Measurements from ENCODE around the gene NAIF1.
"Not testable (repeated sequence)": the region's sequence is repeated elsewhere in the genome, so short reads cannot be mapped to it uniquely, and the experiment has no call there.

NAIF1 gene

DNA sequence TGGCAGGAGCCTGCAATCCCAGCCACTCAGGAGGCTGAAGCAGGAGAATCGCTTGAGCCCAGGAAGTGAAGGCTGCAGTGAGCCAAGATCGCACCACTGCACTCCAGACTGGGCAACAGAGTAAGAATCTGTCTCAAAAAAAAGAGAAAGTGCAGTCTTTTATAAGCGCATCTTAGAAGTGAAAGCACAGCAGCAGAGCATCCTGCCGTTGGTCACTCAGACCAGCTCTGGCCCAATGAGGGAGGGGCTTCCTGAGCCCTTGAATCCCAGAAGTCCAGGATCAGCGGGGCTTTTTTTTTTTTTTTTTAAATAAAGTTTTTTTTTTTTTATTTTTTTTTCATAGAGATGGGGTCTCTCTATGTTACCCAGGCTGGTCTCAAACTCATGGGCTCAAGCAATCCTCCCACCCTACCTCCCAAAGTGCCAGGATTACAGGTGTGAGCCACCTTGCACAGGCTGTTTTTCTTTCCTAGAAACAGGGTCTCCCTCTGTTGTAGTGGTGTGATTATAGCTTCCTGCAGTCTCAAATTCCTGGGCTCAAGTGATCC is 42.3 kb downstream of the NAIF1 start:
- no peak for DNase-seq

DNA sequence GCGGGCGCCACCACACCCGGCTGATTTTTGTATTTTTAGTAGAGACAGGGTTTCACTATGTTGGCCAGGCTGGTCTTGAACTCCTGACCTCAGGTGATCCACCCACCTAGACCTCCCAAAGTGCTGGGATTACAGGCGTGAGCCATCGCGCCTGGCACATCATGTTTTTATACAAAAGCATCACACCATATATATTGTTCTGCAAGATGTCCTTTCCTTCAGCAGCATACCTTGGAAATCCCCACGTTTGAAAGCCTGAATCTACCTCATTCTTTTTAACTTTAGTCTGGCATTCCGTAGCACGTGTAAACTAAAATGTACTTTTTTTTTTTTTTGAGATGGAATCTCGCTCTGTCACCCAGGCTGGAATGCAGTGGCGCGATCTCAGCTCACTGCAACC is 43.4 kb downstream of the NAIF1 start:
- DNase-seq = not testable (repeated sequence)

DNA sequence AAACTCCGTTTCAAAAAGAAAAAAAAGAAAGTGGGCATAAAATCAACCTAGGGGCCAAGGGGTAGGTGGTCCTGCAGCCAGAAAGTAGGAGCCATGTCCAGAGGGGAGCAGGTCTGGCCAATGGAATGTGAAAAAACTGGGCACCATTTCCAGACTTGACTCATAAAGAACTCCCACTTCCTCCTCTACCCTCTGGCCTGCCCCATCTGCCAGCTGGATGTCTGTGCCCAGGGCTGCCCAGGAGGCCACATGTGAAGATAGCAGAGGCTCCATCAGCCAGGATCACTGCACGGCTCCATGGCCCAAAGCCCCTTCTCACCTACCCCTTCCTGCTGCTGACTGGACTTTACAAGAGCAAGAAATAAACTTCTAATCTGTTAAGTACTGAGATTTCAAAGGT is 44.2 kb downstream of the NAIF1 start:
- DNase-seq = no peak

DNA sequence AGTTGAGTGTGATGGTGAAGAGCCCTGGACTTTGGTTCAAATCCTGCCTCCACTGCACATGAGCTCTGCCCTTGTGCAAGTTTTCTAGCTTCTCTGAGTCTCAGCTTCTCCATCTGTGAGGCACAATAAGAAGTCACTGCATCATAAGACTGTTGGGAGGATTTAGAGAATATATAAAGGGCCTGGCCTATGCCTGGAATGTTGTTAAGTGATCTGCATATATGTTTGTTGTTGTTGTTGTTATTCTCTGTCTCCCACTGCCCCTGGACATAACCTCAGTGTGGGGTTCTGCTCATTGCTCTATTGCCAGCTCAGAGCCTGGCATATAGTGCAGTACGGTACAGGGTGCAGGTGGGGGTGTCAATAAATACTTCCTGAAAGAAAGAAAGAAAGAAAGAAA is 46.0 kb downstream of the NAIF1 start:
- no peak for DNase-seq

DNA sequence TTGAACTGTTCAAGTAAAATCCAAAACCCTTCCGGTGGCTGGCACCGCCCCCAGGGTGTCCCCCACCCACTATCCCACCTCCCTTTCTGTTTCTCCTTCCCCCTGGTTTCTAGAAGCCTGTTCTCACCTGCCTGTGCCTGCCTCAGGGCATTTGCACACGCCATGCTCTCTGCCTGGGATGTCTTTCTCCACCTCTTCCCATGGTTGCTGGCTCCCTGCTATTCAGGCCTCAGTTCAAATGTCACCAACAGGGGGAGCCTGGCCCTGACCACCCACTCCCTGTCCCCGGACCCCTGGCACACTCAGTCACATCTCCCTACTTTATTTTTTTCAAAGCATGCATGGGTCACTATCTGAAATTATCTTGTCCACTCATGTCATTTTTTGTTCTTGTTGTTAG is 46.4 kb downstream of the NAIF1 start:
- no peak for DNase-seq

DNA sequence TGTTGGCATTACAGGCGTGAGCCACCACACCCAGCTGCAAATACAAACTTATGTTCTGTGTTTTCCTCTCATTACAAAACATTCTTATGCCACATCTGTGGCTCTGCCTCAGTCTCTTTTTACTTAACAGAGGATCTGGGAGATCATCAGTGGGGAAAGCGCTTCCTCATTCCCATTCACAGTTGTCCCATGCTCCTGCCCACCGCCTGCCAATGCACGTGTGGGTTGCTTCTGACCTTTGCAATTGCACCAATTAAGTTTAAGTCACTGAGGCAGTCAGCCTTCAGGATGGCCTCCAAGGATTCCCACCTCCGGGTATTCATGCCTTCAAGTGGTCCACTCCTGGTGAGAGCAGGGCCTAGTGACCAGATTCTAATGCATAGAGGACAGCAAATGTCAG is 51.4 kb downstream of the NAIF1 start:
- DNase-seq = no peak
